Activated CD4-positive, alpha-beta T cell treated with anti-CD3 and anti-CD28 coated beads for 24 hours (primary cell): ENCODE data around the gene GSC2.

Experiments
- DNase-seq, 2 donors: peaks; one replicate each; pipeline ENCODE4 v3.0.0-alpha.2; 2020; ENCODE audit warnings: low read depth in 2 of 2

The GSC2 gene

DNA sequence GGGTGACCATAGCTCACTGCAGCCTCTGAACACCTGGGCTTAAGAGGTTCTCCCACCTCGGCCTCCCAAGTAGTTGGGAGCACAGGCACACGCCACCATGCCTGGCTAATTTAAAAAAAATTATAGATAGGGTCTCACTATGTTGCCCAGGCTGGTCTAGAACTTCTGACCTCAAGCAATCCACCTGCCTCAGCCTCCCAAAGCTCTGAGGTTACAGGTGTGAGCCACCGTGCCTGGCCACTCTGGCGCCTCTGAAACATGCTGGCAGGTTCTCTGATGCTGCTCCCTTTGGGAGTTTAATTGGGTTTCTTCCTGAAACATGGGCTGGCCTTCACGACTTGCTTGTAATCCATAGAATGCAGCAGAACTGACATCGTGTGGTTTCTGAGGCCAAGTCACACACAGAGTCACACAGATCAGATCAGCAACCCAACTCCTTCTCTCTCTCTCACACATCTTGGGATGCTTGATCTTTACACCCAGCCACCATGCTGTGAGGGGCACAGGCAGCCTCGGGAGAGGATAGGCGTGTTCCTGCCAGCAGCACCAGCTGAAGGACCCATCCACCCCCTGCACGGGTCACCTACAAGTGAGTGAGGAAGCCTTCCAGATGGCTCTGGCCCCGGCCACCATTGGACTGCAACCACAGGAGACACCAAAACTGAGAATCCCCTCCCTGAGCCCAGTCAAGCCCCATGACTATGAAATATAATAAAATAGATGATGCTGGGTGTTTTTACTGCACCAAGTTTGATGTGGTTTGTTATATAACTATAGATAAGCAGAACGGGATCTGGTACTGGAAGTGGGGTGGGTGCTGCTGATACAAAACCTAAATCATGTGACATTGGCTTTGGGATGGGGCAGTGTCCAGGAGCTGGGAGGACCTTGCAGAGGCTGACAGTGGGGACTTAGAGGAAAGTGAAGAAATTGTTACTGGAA is 3.1 kb upstream of the GSC2 start:
- DNase-seq = no peak

GRCh38 chr22:19151329-19152191 is 1.5 kb upstream of the GSC2 start:
- DNase-seq = no peak

GRCh38 chr22:19150482-19151328 is 613 bp upstream of the GSC2 start:
- DNase-seq = no peak

- no peak for DNase-seq
These were observed 827 bp downstream of the GSC2 start for GRCh38 chr22:19149047-19149883.

DNA sequence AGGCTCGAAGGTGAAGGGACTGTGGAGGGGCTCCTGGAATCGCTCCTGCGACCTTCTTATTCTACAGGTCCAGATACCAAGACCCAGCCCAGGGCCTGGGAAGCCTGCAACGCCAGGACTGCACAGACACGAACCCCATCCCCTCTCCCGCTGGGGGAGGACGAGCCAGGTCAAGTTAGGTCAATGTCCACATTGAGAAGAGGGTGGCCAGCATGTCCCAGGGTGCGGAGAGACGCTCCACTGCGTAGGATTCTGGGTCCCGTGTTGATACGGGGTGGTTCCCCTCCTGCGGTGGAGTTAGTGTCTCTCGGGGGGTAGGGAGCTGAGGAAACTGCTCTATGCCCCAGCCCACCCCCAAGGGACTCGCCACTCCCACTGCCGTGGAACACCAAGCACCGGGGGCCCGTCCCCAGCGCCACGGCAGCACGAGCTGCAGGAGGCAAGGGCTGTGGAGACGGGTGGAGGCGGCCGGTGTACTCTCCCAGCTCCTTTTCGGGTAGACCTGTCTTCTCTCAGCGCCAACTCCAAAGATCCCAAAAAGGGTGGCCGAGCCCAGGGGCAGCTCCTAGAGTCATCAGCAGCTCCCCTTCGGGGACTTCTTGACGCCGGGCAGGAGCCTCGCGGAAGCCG is 1.6 kb downstream of the GSC2 start:
- no peak for DNase-seq

- DNase-seq = no peak
These were observed 2.8 kb downstream of the GSC2 start for GRCh38 chr22:19147195-19147780.

- no peak for DNase-seq
These were observed 3.7 kb downstream of the GSC2 start for GRCh38 chr22:19146215-19146968.

GRCh38 chr22:19143967-19144400 is 6.1 kb downstream of the GSC2 start:
- DNase-seq = no peak

DNA sequence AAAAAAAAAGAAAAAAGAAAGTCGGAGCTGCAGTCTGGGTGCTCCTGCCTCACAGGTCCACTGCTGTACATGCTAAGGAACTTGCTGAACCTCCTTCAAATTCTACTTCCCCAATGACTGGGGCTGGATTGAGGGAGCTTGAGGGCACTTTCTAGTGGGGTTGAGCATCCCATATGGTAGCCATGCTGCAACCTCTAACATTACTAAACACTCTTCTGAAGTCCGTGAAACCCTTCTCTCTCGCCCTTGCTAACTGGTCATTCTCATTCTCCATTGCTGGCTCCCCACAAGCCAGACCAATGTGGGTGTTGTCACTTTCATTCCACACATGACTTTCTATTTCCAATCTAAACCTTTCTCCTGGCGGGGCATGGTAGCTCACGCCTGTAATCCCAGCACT is 6.9 kb downstream of the GSC2 start:
- DNase-seq = no peak

DNA sequence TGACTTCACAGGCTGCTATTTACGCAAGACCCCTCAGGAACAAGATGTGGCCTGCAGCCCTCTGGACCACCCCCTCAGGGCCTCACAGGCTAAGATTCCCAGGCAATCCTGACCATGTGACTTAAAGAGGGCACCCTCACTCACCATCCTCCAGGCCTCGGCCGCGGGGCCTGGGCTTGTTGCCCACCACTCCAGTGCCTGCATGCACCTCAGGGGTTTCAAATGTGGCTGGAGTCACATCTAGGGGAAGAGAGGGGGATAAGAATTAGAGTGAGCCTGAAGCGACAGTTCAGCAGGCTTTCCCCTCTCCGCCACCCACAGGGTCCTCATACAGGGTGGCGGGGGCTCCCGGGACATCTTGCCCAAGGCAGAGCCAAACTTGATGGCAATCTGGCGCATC is 7.7 kb downstream of the GSC2 start:
- DNase-seq = no peak

DNA sequence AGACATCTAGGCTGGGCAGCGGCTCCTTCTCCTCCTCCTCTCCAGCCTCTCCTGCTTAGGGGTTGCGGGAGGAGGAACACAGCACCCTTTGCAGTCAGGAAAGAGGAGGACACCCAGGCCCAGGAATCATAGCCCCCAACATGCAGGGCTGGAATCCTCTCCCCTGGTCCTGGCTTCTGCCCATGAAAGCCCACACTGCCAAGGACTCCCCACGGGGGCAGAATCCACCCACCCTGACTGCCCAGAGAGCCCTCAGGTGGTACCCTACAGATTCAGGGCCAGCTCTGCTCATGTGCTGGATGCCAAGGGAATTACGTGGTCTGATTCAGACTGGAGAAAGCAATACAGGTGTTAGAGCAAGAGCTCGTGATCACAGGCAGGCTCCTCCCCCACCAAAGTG is 10.1 kb downstream of the GSC2 start:
- DNase-seq = no peak

- DNase-seq = no peak
These were observed 11.1 kb downstream of the GSC2 start for GRCh38 chr22:19139001-19139356.

GRCh38 chr22:19138217-19139000 is 11.7 kb downstream of the GSC2 start:
- DNase-seq = no peak

DNA sequence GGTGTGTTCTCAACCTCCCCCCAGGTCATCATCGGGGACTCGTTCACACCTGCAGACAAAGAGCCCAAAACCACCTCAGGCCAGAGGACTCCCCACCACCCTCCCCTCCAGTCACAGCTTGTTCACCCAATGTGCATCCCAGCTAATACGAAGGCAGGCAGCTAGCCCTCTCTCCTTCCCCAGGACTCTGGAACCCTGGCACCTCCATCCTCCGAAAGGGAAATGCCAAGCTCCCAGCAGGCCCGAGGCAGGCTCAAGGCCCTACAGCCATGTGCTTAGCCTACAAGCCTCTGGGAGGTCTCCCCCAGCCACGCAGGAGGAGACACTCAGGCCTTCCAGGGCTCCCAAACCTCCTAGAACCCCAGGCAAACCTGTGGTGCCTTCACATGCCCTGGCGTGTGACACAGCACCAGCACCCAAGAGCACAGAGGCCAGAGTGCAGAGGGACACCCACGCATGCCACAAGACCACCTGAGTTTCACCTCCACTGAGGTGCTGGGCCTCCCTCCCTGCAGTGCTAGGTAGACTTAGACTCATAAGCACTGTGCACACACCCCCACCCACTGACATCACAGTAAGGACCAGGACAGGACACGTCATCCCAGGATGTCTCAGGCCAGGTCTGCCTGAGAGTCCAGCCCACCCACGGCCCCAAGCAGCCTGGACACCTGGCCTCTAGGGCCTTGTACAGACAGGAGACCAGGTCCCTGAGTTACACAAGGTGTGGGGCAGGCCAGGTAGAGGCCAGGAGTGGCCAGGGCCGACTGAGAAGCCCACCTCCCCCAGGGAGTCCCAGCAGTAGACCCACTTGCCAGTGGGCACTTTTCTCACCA is 12.5 kb downstream of the GSC2 start:
- DNase-seq = no peak

GRCh38 chr22:19136915-19137314 is 13.2 kb downstream of the GSC2 start:
- no peak for DNase-seq

DNA sequence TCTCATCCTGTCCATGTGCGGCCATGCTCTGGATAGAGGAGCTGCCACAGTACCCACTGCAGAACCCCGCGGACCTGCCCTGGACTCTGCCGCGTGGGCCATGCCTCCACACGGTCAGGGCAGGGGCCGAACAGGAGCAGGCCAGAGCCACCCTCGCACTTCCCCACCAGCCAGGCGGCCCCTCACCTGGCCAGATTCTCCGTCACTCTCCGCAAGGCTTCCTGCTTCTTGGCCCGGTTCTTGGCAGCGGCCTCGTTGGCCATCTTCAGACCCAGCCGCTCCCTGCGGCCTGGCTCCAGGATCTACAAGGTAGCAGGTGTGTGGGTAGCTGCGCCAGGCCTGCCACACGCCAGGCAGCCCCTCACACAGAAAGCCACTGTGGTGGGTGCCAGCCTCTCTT is 15.2 kb downstream of the GSC2 start:
- DNase-seq = no peak

- DNase-seq = no peak
These were observed 15.8 kb downstream of the GSC2 start for GRCh38 chr22:19134176-19134831.
